GM23248 (cell line): ENCODE data around the gene PIH1D1.

Experiments
- EZH2 ChIP-seq: fragments of 200-600 bp; sonication (generic); IDR thresholded peaks from 2 replicates; pipeline ENCODE4 v1.6.1; 2018; ENCODE audit warnings: antibody characterized with exemption, mild to moderate bottlenecking; ENCODE audit not compliant: insufficient read depth, poor library complexity, severe bottlenecking
- EZH2phosphoT487 ChIP-seq: fragments of 200-600 bp; sonication (generic); IDR thresholded peaks from 2 replicates; pipeline ENCODE4 v1.6.1; 2018; ENCODE audit warnings: antibody characterized with exemption, moderate library complexity, mild to moderate bottlenecking, low read depth; ENCODE audit not compliant: insufficient read depth

DNA sequence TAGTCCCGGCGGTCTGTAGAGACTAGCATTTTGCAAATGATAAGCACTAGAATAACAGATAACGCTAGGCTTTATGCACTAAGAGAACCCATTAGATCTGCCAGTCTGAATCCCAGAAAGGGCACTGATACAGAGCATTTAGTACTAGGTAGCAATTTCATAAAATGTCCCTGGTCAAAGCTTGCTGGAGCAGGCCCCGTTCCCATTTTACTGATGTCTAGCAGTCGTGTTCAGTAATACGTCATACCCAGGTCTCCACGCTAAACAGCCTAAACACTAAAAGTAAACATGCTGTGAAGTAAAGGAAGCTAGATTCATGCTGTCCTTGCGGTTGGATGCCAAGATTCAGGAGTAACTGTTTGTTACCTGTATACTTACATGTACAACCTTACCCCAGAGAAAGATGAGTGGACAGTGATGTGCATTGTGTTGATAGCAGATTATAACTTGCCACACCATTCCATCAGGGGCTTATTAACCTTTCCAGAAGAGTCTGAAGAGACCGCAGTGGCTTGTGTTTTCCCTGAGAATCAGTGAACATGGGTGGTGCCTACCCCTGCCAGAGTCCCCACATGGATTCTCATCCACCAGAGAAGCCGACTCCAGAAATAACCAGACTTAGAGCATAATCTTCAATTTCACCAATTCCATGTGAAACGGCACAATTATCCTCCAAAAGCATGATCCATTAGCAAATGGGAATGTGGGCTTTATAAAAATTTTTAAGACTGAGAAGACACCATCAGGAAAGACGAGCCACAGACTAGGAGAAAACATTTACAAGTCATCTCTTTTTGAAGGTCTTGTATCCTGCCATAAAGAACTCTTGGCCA, 41.2 kb upstream of the PIH1D1 start:
- TF ChIP-seq EZH2 (no peak), EZH2phosphoT487 (no peak)
